ENCODE measurements around the gene DSCAML1. TPM values are rescaled to one million over a fixed set of nuclear protein-coding genes. Genes with fewer than 3 reads are reported as not detected.

The DSCAML1 gene
- total RNA-seq, 1 experiment from 2014 or later, result 0.15 TPM

DNA sequence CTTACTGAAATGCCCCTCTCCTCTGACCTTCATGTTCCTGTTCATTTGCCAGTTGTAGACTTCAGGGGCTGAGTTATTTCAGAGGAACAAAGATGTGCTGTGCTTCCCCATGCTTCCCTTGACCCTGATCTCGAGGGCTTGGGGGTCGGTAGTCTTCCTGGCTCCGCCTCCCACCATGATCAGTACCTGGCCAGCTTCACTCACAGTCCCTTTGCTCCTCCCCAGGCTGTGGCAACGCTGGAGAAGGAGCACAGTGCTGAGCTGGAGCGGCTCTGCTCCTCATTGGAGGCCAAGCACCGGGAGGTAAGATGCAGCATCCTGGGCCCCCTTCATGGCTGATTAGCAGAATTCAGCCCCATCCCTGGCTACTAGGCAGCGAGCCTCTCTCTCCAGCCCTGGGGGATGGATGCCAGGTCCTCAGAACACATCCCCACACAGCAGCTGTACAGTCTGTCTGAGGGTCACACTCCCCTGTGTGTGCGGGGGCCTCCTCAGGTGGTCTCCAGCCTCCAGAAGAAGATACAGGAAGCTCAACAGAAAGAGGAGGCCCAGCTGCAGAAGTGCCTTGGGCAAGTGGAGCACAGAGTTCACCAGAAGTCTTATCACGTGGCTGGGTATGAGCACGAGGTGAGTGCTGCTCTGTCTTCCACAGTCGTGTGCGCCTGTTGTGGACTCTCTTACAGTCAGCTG, 404.9 kb downstream of the DSCAML1 start:
- Histone ChIP-seq H2BK5ac (ENCODE audit: insufficient read length, low read length) (no peak overlapping the region), H3K23me2 (ENCODE audit: insufficient read length, low read depth, low read length, poor library complexity, severe bottlenecking) (no peaks in the 10 kb centered on the region), H2BK120ac (ENCODE audit: low read depth, low read length, poor library complexity, severe bottlenecking) (no peak overlapping the region), H3K79me2 (ENCODE audit: insufficient read depth, low read length) (no peaks in the 10 kb centered on the region), H3K27me3 (ENCODE audit: insufficient read depth, low read length) (no peaks in the 10 kb centered on the region), H3K27ac (ENCODE audit: insufficient read length, low read depth, low read length) (no peak overlapping the region), H2BK20ac (ENCODE audit: low read depth, low read length, poor library complexity, severe bottlenecking) (no peak overlapping the region), H2BK15ac (ENCODE audit: low read depth, low read length) (no peak overlapping the region), H3K4me2 (ENCODE audit: insufficient read depth, insufficient read length, low read length) (no peak overlapping the region), H3K4ac (ENCODE audit: low read depth, low read length) (no peak overlapping the region), H3K18ac (ENCODE audit: insufficient read length, low read depth, low read length) (no peak overlapping the region), H3T11ph (ENCODE audit: low read length) (no peak overlapping the region), H2AK5ac (ENCODE audit: insufficient read length, low read length) (no peak overlapping the region), H2BK12ac (ENCODE audit: insufficient read length, low read depth, low read length) (no peak overlapping the region), H3K14ac (ENCODE audit: insufficient read depth, low read length) (no peak overlapping the region), H3K56ac (ENCODE audit: insufficient read length, low read depth, low read length) (no peak overlapping the region), H3K79me1 (ENCODE audit: insufficient read depth, low read depth, low read length, poor library complexity, severe bottlenecking) (no peaks in the 10 kb centered on the region), H4K5ac (ENCODE audit: insufficient read length, low read depth, low read length) (no peak overlapping the region), H3K9ac (ENCODE audit: extremely low read depth, insufficient read length, low read length) (no peak overlapping the region), H4K91ac (ENCODE audit: insufficient read length, low read depth, low read length) (no peak overlapping the region), H2AFZ (ENCODE audit: low read length) (no peak overlapping the region), H3K9me3 (ENCODE audit: control insufficient read depth, low read depth, low read length) (no peaks in the 10 kb centered on the region), H4K8ac (replicated peaks; ENCODE audit: insufficient read length, low read depth, low read length) (no peak overlapping the region), H3K4me1 (ENCODE audit: insufficient read depth, low read length) (no peaks in the 10 kb centered on the region), H4K20me1 (ENCODE audit: control insufficient read depth, insufficient read depth, insufficient read length) (no peaks in the 10 kb centered on the region), H3K23ac (ENCODE audit: insufficient read length, low read depth, low read length) (no peak overlapping the region)
- no peak for DNase-seq
- no peaks in the 10 kb centered on the region for H3K27me3 Mint-ChIP-seq (ENCODE audit: low read depth)
- H3K27ac Mint-ChIP-seq, result no peak overlapping the region
- H3K4me3 Mint-ChIP-seq, result no peak overlapping the region
- H3K36me3 Mint-ChIP-seq (ENCODE audit: insufficient read depth in 1 of 3, low read depth in 3 of 3), result peaks cover 29 to 66% (median 59%) of the 10 kb centered on the region in 3 experiments
- no peaks in the 10 kb centered on the region; a peak in 1 of 5 replicates for H3K9me3 Mint-ChIP-seq
- WGBS (ENCODE audit: extremely low coverage, insufficient read length, low lambda C conversion rate), result no CpG with 5 or more reads among the region's 12 CpGs
- TF ChIP-seq, protein P1, sequence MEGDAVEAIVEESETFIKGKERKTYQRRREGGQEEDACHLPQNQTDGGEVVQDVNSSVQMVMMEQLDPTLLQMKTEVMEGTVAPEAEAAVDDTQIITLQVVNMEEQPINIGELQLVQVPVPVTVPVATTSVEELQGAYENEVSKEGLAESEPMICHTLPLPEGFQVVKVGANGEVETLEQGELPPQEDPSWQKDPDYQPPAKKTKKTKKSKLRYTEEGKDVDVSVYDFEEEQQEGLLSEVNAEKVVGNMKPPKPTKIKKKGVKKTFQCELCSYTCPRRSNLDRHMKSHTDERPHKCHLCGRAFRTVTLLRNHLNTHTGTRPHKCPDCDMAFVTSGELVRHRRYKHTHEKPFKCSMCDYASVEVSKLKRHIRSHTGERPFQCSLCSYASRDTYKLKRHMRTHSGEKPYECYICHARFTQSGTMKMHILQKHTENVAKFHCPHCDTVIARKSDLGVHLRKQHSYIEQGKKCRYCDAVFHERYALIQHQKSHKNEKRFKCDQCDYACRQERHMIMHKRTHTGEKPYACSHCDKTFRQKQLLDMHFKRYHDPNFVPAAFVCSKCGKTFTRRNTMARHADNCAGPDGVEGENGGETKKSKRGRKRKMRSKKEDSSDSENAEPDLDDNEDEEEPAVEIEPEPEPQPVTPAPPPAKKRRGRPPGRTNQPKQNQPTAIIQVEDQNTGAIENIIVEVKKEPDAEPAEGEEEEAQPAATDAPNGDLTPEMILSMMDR (conservative IDR thresholded peaks at IDR 0.05), result no peak
- H3K4me1 Mint-ChIP-seq, result no peaks in the 10 kb centered on the region

All from H9 (cell line).